ENCODE data around the gene LRRC27.
A peak's percentile ranks its signal among the peaks of the same experiment; 100 is the strongest.

The LRRC27 gene

GRCh38 chr10:132319853-132320653 is 11.9 kb upstream of the LRRC27 start:
- TF ChIP-seq, protein P1, sequence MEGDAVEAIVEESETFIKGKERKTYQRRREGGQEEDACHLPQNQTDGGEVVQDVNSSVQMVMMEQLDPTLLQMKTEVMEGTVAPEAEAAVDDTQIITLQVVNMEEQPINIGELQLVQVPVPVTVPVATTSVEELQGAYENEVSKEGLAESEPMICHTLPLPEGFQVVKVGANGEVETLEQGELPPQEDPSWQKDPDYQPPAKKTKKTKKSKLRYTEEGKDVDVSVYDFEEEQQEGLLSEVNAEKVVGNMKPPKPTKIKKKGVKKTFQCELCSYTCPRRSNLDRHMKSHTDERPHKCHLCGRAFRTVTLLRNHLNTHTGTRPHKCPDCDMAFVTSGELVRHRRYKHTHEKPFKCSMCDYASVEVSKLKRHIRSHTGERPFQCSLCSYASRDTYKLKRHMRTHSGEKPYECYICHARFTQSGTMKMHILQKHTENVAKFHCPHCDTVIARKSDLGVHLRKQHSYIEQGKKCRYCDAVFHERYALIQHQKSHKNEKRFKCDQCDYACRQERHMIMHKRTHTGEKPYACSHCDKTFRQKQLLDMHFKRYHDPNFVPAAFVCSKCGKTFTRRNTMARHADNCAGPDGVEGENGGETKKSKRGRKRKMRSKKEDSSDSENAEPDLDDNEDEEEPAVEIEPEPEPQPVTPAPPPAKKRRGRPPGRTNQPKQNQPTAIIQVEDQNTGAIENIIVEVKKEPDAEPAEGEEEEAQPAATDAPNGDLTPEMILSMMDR (IDR thresholded peaks at IDR 0.05; ENCODE audit: low read depth, low read length), result no peak
- H3K4me3 ChIP-seq (replicated peaks in 1 of 2; ENCODE audit: low read depth in 2 of 2, low read length in 2 of 2), result no peak overlapping the region
- DNase-seq (ENCODE audit: low read depth in 2 of 2), result peak; percentile 82 to 91

GRCh38 chr10:132320654-132321469 is 11.1 kb upstream of the LRRC27 start:
- H3K4me3 ChIP-seq (replicated peaks in 1 of 2; ENCODE audit: low read depth in 2 of 2, low read length in 2 of 2), result no peak overlapping the region
- TF ChIP-seq, protein P1 (IDR thresholded peaks at IDR 0.05; ENCODE audit: low read depth, low read length), result no peak
- no peak for DNase-seq (ENCODE audit: low read depth in 2 of 2)

- DNase-seq (ENCODE audit: low read depth in 2 of 2), result no peak
- TF ChIP-seq, protein P1 (IDR thresholded peaks at IDR 0.05; ENCODE audit: low read depth, low read length), result no peak
These were observed 10.3 kb upstream of the LRRC27 start for GRCh38 chr10:132321726-132322125.

DNA sequence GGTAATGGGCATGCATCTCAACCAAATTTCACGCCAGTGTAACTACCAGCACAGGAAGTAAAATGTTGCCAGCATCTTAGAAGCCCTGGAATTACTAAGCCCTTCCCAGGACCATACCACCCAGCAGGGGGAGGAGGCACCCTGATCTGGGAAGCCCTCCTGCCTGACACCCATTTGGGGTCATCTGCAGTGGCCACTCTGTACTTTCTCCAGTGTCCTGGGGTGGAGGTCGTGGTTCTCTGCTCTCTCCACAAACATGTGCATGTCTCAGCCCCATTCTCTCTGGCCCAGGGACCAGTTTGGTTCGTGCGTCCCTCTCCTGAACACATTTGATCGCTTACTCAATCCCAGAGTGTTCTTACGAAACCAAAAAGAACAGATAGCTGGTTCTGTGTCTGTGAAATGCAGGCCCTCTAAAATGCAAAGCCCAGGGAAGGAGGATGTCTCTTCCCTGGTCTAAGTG is 9.4 kb upstream of the LRRC27 start:
- TF ChIP-seq, protein P1 (IDR thresholded peaks at IDR 0.05; ENCODE audit: low read depth, low read length), result peak; percentile 27
- H3K4me3 ChIP-seq (replicated peaks in 1 of 2; ENCODE audit: low read depth in 2 of 2, low read length in 2 of 2), result no peak overlapping the region
- DNase-seq (ENCODE audit: low read depth in 2 of 2), result peak; percentile 68 to 80

More at GRCh38 chr10:132321726-132322125, 10.3 kb upstream of the LRRC27 start:
- no peak overlapping the region for H3K4me3 ChIP-seq (replicated peaks in 1 of 2; ENCODE audit: low read depth in 2 of 2, low read length in 2 of 2)

DNA sequence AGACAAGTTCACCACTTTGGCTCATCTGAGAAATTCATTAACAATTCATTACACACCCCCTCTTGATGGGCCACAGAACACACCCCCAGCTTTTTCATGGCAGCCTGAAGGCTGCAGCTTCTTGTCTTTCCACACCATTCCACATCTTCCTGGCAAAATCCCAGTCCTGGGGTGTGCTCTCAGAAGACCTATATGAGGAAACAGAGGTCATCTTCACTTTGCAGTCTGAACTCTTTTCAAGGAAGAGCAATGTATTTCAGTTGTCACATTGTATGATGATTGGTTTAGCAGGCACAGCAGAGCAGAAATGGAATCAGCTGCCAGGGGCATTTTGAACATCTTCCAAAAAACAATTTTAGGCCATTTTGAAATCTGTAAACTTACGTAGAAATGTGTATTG is 7.8 kb upstream of the LRRC27 start:
- DNase-seq (ENCODE audit: low read depth in 2 of 2), result peak in 1 of 2 donors; percentile 33
- no peak overlapping the region for H3K4me3 ChIP-seq (replicated peaks in 1 of 2; ENCODE audit: low read depth in 2 of 2, low read length in 2 of 2)
- TF ChIP-seq, protein P1 (IDR thresholded peaks at IDR 0.05; ENCODE audit: low read depth, low read length), result no peak

DNA sequence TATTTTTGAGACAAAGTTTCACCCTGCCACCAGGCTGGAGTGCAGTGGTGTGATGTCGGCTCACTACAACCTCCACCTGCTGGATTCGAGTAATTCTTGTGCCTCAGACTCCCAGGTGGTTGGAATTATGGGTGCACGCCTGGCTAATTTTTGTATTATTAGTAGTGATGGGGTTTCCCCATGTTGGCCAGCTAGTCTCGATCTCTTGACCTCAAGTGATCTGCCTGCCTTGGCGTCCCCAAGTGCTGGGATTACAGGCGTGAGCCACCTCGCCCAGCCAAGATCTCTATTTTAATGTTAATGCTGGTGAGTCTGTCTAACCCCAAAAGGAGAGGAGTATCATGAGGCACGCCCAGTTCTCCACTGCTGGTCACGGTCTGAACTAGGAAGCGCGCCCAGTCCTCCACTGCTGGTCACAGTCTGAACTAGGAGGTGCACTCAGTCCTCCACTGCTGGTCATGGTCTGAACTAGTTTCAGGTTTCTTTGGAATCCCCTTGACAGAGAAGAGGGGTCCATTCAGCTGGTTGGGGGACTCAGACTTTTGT is 5.6 kb upstream of the LRRC27 start:
- H3K4me3 ChIP-seq (replicated peaks in 1 of 2; ENCODE audit: low read depth in 2 of 2, low read length in 2 of 2), result no peak overlapping the region
- TF ChIP-seq, protein P1 (IDR thresholded peaks at IDR 0.05; ENCODE audit: low read depth, low read length), result no peak
- no peak for DNase-seq (ENCODE audit: low read depth in 2 of 2)
